GM12878 (cell line): ENCODE results near the gene NTRK3.
"Not testable (repeated sequence)": the region's sequence is repeated elsewhere in the genome, so short reads cannot be mapped to it uniquely, and the experiment has no call there.

Source experiments
- BACH1 ChIP-seq: fragments of 450-650 bp; IDR thresholded peaks from 2 replicates; pipeline ENCODE4 v1.6.1; 2017; ENCODE audit warnings: mild to moderate bottlenecking, borderline replicate concordance
- CEBPB ChIP-seq, 2 experiments: fragments of 150-350 bp in 1 of 2; IDR thresholded peaks; 2 replicates each; pipeline ENCODE4 v1.6.1; 2012 to 2014; ENCODE audit warnings: low read depth in 2 of 2, low read length in 2 of 2, borderline replicate concordance in 1 of 2, inconsistent platforms in 1 of 2
- CHD4 ChIP-seq: fragments of 200-600 bp; sonication (generic); IDR thresholded peaks from 2 replicates; pipeline ENCODE4 v1.6.1; 2016; ENCODE audit warnings: mild to moderate bottlenecking
- CREB1 ChIP-seq: IDR thresholded peaks from 2 replicates; pipeline ENCODE4 v1.6.1; 2012; ENCODE audit warnings: low read depth, mild to moderate bottlenecking, inconsistent platforms
- CTCF ChIP-seq, 3 experiments: IDR thresholded peaks in 2 of 3; conservative IDR thresholded peaks in 1 of 3; 2 replicates each; pipeline ENCODE4 v1.5.1; 2011; ENCODE audit warnings: low read depth in 3 of 3, low read length in 3 of 3, mild to moderate bottlenecking in 3 of 3, control low read depth in 2 of 3, moderate library complexity in 2 of 3, inconsistent platforms in 1 of 3, mixed read lengths in 1 of 3; ENCODE audit not compliant: control insufficient read depth in 2 of 3, insufficient read depth in 1 of 3; ENCODE audit errors: extremely low read depth in 1 of 3
- EED ChIP-seq: sonication (generic); IDR thresholded peaks from 2 replicates; pipeline ENCODE4 v1.6.1; 2016; ENCODE audit warnings: antibody characterized with exemption, low read depth
- ESRRA ChIP-seq: IDR thresholded peaks from 2 replicates; pipeline ENCODE4 v1.6.1; 2012; ENCODE audit warnings: mild to moderate bottlenecking, low read length, improper control_type of control experiment
- FOS ChIP-seq: IDR thresholded peaks from 3 replicates; pipeline ENCODE4 v1.6.1; 2011; ENCODE audit warnings: borderline replicate concordance; ENCODE audit not compliant: insufficient read length; ENCODE audit errors: extremely low read depth
- POLR2A ChIP-seq: IDR thresholded peaks from 2 replicates; pipeline ENCODE4 v1.6.1; 2011; ENCODE audit warnings: low read depth, mild to moderate bottlenecking, low read length
- POLR2AphosphoS5 ChIP-seq: IDR thresholded peaks from 2 replicates; pipeline ENCODE4 v1.6.1; 2011; ENCODE audit warnings: mild to moderate bottlenecking, low read length, inconsistent platforms
- RAD51 ChIP-seq: fragments of 450-650 bp; IDR thresholded peaks from 2 replicates; pipeline ENCODE4 v1.6.1; 2016; ENCODE audit warnings: moderate library complexity, mild to moderate bottlenecking, inconsistent platforms
- SUPT20H ChIP-seq: IDR thresholded peaks from 2 replicates; pipeline ENCODE4 v1.6.1; 2011; ENCODE audit warnings: low read depth, mild to moderate bottlenecking, low read length, moderate library complexity, borderline replicate concordance; ENCODE audit not compliant: control insufficient read depth
- TF ChIP-seq, protein P1 (sequence below): IDR thresholded peaks from 2 replicates; pipeline ENCODE4 v1.6.1; 2012; ENCODE audit warnings: mild to moderate bottlenecking, low read depth, low read length

GRCh38 chr15:88072133-88072532 lies 184.4 kb downstream of the NTRK3 start:
- TF ChIP-seq ESRRA; CTCF (IDR thresholded peaks at IDR 0.05 in 2 of 3, conservative IDR thresholded peaks at IDR 0.05 in 1 of 3; ENCODE audit: control insufficient read depth in 2 of 3, extremely low read depth in 1 of 3, insufficient read depth in 1 of 3, low read depth in 3 of 3, low read length in 3 of 3); CREB1; EED; RAD51; SUPT20H; POLR2AphosphoS5; POLR2A; BACH1; CEBPB (IDR thresholded peaks at IDR 0.05; ENCODE audit: borderline replicate concordance in 1 of 2, low read depth in 2 of 2, low read length in 2 of 2); CHD4; FOS: not testable (repeated sequence)
- TF ChIP-seq, protein P1, sequence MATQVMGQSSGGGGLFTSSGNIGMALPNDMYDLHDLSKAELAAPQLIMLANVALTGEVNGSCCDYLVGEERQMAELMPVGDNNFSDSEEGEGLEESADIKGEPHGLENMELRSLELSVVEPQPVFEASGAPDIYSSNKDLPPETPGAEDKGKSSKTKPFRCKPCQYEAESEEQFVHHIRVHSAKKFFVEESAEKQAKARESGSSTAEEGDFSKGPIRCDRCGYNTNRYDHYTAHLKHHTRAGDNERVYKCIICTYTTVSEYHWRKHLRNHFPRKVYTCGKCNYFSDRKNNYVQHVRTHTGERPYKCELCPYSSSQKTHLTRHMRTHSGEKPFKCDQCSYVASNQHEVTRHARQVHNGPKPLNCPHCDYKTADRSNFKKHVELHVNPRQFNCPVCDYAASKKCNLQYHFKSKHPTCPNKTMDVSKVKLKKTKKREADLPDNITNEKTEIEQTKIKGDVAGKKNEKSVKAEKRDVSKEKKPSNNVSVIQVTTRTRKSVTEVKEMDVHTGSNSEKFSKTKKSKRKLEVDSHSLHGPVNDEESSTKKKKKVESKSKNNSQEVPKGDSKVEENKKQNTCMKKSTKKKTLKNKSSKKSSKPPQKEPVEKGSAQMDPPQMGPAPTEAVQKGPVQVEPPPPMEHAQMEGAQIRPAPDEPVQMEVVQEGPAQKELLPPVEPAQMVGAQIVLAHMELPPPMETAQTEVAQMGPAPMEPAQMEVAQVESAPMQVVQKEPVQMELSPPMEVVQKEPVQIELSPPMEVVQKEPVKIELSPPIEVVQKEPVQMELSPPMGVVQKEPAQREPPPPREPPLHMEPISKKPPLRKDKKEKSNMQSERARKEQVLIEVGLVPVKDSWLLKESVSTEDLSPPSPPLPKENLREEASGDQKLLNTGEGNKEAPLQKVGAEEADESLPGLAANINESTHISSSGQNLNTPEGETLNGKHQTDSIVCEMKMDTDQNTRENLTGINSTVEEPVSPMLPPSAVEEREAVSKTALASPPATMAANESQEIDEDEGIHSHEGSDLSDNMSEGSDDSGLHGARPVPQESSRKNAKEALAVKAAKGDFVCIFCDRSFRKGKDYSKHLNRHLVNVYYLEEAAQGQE = not testable (repeated sequence)
